ENCODE data around the gene MRPL3. TPM values are rescaled to one million over a fixed set of nuclear protein-coding genes. Genes with fewer than 3 reads are reported as not detected.
A peak's percentile ranks its signal among the peaks of the same experiment; 100 is the strongest.

Gene MRPL3
- total RNA-seq, 3 donors from 2014 or later: 79.0 to 108 (median 95.1) TPM

GRCh38 chr3:131546441-131546840, 43.7 kb upstream of the MRPL3 start:
- H3K36me3 ChIP-seq: no peaks in the 10 kb centered on the region
- TF ChIP-seq POLR2A (IDR thresholded peaks at IDR 0.05) (no peak), POLR2AphosphoS5 (IDR thresholded peaks at IDR 0.05) (no peak), CTCF (IDR thresholded peaks at IDR 0.05) (no peak)
- no peak overlapping the region for H3K4me3 ChIP-seq
- no peak for DNase-seq (ENCODE audit: low spot score in 2 of 2)
- H3K27me3 ChIP-seq: no peaks in the 10 kb centered on the region
- no peaks in the 10 kb centered on the region for H3K4me1 ChIP-seq
- intact Hi-C loops (cut with DNase I; ENCODE audit: low total_unique reads): no loop called here
- H3K9me3 ChIP-seq: no peaks in the 10 kb centered on the region
- H3K27ac ChIP-seq: no peak overlapping the region

GRCh38 chr3:131544557-131544956, 41.8 kb upstream of the MRPL3 start:
- TF ChIP-seq CTCF (IDR thresholded peaks at IDR 0.05): no peak
- no peak for TF ChIP-seq POLR2A (IDR thresholded peaks at IDR 0.05)
- TF ChIP-seq POLR2AphosphoS5 (IDR thresholded peaks at IDR 0.05): no peak

GRCh38 chr3:131543714-131544113, 40.9 kb upstream of the MRPL3 start:
- TF ChIP-seq POLR2A (IDR thresholded peaks at IDR 0.05) (no peak), POLR2AphosphoS5 (IDR thresholded peaks at IDR 0.05) (no peak), CTCF (IDR thresholded peaks at IDR 0.05) (no peak)
- no peak overlapping the region for H3K27ac ChIP-seq
- no peaks in the 10 kb centered on the region for H3K36me3 ChIP-seq
- H3K4me3 ChIP-seq: no peak overlapping the region
- peak; percentile 51 to 55 for DNase-seq (ENCODE audit: low spot score in 2 of 2)
- intact Hi-C loops (cut with DNase I; ENCODE audit: low total_unique reads): no loop called here
- H3K9me3 ChIP-seq: no peaks in the 10 kb centered on the region
- H3K27me3 ChIP-seq: no peaks in the 10 kb centered on the region
- no peaks in the 10 kb centered on the region for H3K4me1 ChIP-seq

More at GRCh38 chr3:131544557-131544956, 41.8 kb upstream of the MRPL3 start:
- intact Hi-C loops (cut with DNase I; ENCODE audit: low total_unique reads): no loop called here
- no peak overlapping the region for H3K27ac ChIP-seq
- no peaks in the 10 kb centered on the region for H3K36me3 ChIP-seq
- no peaks in the 10 kb centered on the region for H3K4me1 ChIP-seq
- no peak for DNase-seq (ENCODE audit: low spot score in 2 of 2)
- no peaks in the 10 kb centered on the region for H3K27me3 ChIP-seq
- H3K9me3 ChIP-seq: no peaks in the 10 kb centered on the region
- H3K4me3 ChIP-seq: no peak overlapping the region

GRCh38 chr3:131541288-131541687, 38.5 kb upstream of the MRPL3 start:
- DNase-seq (ENCODE audit: low spot score in 2 of 2): no peak
- no peak for TF ChIP-seq POLR2AphosphoS5 (IDR thresholded peaks at IDR 0.05)
- no peak for TF ChIP-seq POLR2A (IDR thresholded peaks at IDR 0.05)
- TF ChIP-seq CTCF (IDR thresholded peaks at IDR 0.05): no peak
- intact Hi-C loops (cut with DNase I; ENCODE audit: low total_unique reads): no loop called here
- Histone ChIP-seq H3K27ac (no peak overlapping the region), H3K4me1 (no peaks in the 10 kb centered on the region), H3K36me3 (no peaks in the 10 kb centered on the region), H3K27me3 (no peaks in the 10 kb centered on the region), H3K9me3 (no peaks in the 10 kb centered on the region), H3K4me3 (no peak overlapping the region)

- H3K27ac ChIP-seq: no peak overlapping the region
- H3K36me3 ChIP-seq: no peaks in the 10 kb centered on the region
- H3K4me3 ChIP-seq: no peak overlapping the region
- no peak for TF ChIP-seq POLR2AphosphoS5 (IDR thresholded peaks at IDR 0.05)
- no peak for TF ChIP-seq POLR2A (IDR thresholded peaks at IDR 0.05)
- TF ChIP-seq CTCF (IDR thresholded peaks at IDR 0.05): no peak
- DNase-seq (ENCODE audit: low spot score in 2 of 2): no peak
- no peaks in the 10 kb centered on the region for H3K4me1 ChIP-seq
- intact Hi-C loops (cut with DNase I; ENCODE audit: low total_unique reads): no loop called here
- H3K27me3 ChIP-seq: no peaks in the 10 kb centered on the region
- H3K9me3 ChIP-seq: no peaks in the 10 kb centered on the region
Measured at GRCh38 chr3:131540821-131541220, 38.0 kb upstream of the MRPL3 start.
